IMR-90 (cell line): Measurements from ENCODE around the gene SHROOM1. TPM values are rescaled to one million over a fixed set of nuclear protein-coding genes. Genes with fewer than 3 reads are reported as not detected.

Experiments
- ATAC-seq: fragments of 200-7000 bp; cut with Tn5 transposase; 2 replicates; pipeline ENCODE4 v1.9.1; 2020; ENCODE audit warnings: low read depth, mild to moderate bottlenecking, moderate library complexity
- BruUV-seq: library from RNA; stranded (reverse); fragments of 400-500 nt; replicated peaks from 2 replicates; lab custom pipeline; 2021; lab: Mats Ljungman, UMichigan
- CTCF ChIA-PET: fragments of 300-600 bp; formaldehyde crosslinking; extraction: SDS; loops from one replicate; lab custom pipeline; 2021; ENCODE audit warnings: antibody characterized with exemption; lab: Yijun Ruan, JAX
- POLR2A ChIA-PET: fragments of 300-600 bp; sonication (Branson Sonifier 250); formaldehyde crosslinking; loops from one replicate; lab custom pipeline; 2022; ENCODE audit warnings: antibody characterized with exemption; ENCODE audit not compliant: unreplicated experiment; lab: Charles Lee
- DNase-seq: peaks from one replicate; pipeline ENCODE4 v3.0.0; 2013
- H2AFZ ChIP-seq: replicated peaks from 2 replicates; pipeline ENCODE3; 2013; ENCODE audit warnings: low read length, mild to moderate bottlenecking; ENCODE audit not compliant: poor library complexity
- H2AK5ac ChIP-seq: 2 replicates; pipeline ENCODE4 v1.6.1; 2013; ENCODE audit warnings: low read depth, low read length, inconsistent platforms
- H2AK9ac ChIP-seq: replicated peaks from 2 replicates; pipeline ENCODE3; 2013; ENCODE audit warnings: mild to moderate bottlenecking, low read depth, low read length, moderate library complexity; ENCODE audit not compliant: poor library complexity
- H2BK120ac ChIP-seq: 2 replicates; pipeline ENCODE4 v1.6.1; 2013; ENCODE audit warnings: low read depth, low read length, inconsistent platforms
- H2BK15ac ChIP-seq: 3 replicates; pipeline ENCODE4 v1.6.1; 2013; ENCODE audit warnings: low read depth, low read length, inconsistent platforms
- H2BK20ac ChIP-seq: 2 replicates; pipeline ENCODE4 v1.6.1; 2013; ENCODE audit warnings: low read depth, mild to moderate bottlenecking, inconsistent platforms, low read length, moderate library complexity
- H2BK5ac ChIP-seq: 2 replicates; pipeline ENCODE4 v1.6.1; 2013; ENCODE audit warnings: mild to moderate bottlenecking, low read depth, low read length, inconsistent platforms; ENCODE audit not compliant: poor library complexity, severe bottlenecking
- H3K14ac ChIP-seq: replicated peaks from 2 replicates; pipeline ENCODE4 v1.6.1; 2013; ENCODE audit warnings: low read depth, low read length, inconsistent platforms
- H3K18ac ChIP-seq: 2 replicates; pipeline ENCODE4 v1.6.1; 2013; ENCODE audit warnings: low read depth, low read length, control low read depth
- H3K23ac ChIP-seq: 2 replicates; pipeline ENCODE4 v1.6.1; 2013; ENCODE audit warnings: low read depth, low read length, inconsistent platforms
- H3K27ac ChIP-seq: 2 replicates; pipeline ENCODE4 v1.5.1; 2013; ENCODE audit warnings: mild to moderate bottlenecking, control low read depth, low read length; ENCODE audit not compliant: insufficient read depth
- H3K27me3 ChIP-seq: 2 replicates; pipeline ENCODE4 v1.6.1; 2013; ENCODE audit warnings: low read length; ENCODE audit not compliant: control insufficient read depth, insufficient read depth
- H3K36me3 ChIP-seq: 2 replicates; pipeline ENCODE4 v1.6.1; 2013; ENCODE audit warnings: low read length, mixed read lengths; ENCODE audit not compliant: control insufficient read depth, insufficient read depth
- H3K4ac ChIP-seq: 2 replicates; pipeline ENCODE4 v1.6.1; 2013; ENCODE audit warnings: low read depth, low read length, inconsistent platforms
- H3K4me1 ChIP-seq: 2 replicates; pipeline ENCODE4 v1.6.1; 2013; ENCODE audit warnings: low read length, mixed read lengths; ENCODE audit not compliant: control insufficient read depth, insufficient read depth
- H3K4me2 ChIP-seq: 2 replicates; pipeline ENCODE4 v1.6.1; 2013; ENCODE audit warnings: low read depth, mild to moderate bottlenecking, control low read depth, low read length, moderate library complexity
- H3K4me3 ChIP-seq: 2 replicates; pipeline ENCODE4 v1.5.1; 2013; ENCODE audit warnings: low read depth, mild to moderate bottlenecking, control low read depth, low read length, moderate library complexity; ENCODE audit not compliant: insufficient read depth
- H3K56ac ChIP-seq: 2 replicates; pipeline ENCODE4 v1.6.1; 2013; ENCODE audit warnings: low read length, inconsistent platforms; ENCODE audit not compliant: insufficient read depth; ENCODE audit errors: extremely low read depth
- H3K79me1 ChIP-seq, 2 experiments: 2 replicates each; pipeline ENCODE4 v1.6.1; 2013; ENCODE audit warnings: low read length in 2 of 2, inconsistent platforms in 1 of 2, low read depth in 1 of 2
- H3K9ac ChIP-seq: 2 replicates; pipeline ENCODE4 v1.6.1; 2013; ENCODE audit warnings: low read depth, low read length, control low read depth
- H3K9me1 ChIP-seq: 2 replicates; pipeline ENCODE4 v1.6.1; 2013; ENCODE audit warnings: low read length, inconsistent platforms; ENCODE audit not compliant: insufficient read depth
- H3K9me3 ChIP-seq: 2 replicates; pipeline ENCODE4 v1.6.1; 2013; ENCODE audit warnings: low read length; ENCODE audit not compliant: control insufficient read depth, insufficient read depth
- H4K20me1 ChIP-seq: 2 replicates; pipeline ENCODE4 v1.6.1; 2013; ENCODE audit warnings: low read length, inconsistent platforms; ENCODE audit not compliant: insufficient read depth
- H4K5ac ChIP-seq: 2 replicates; pipeline ENCODE4 v1.6.1; 2013; ENCODE audit warnings: mild to moderate bottlenecking, low read depth, low read length, control low read depth
- H4K8ac ChIP-seq, 2 experiments: 2 replicates each; pipeline ENCODE4 v1.6.1; 2013; ENCODE audit warnings: low read depth in 2 of 2, low read length in 2 of 2, control low read depth in 1 of 2, inconsistent platforms in 1 of 2
- H4K91ac ChIP-seq: 2 replicates; pipeline ENCODE4 v1.6.1; 2013; ENCODE audit warnings: low read depth, low read length, inconsistent platforms; ENCODE audit not compliant: insufficient read depth
- BHLHE40 ChIP-seq: fragments of 150-350 bp; IDR thresholded peaks from 2 replicates; pipeline ENCODE4 v1.6.1; 2016; ENCODE audit warnings: mild to moderate bottlenecking, low read depth, low read length
- CEBPB ChIP-seq: IDR thresholded peaks from 2 replicates; pipeline ENCODE4 v1.6.1; 2012; ENCODE audit warnings: low read depth, low read length, improper control_type of control experiment
- CHD1 ChIP-seq: IDR thresholded peaks from 2 replicates; pipeline ENCODE4 v1.6.1; 2012; ENCODE audit warnings: low read depth, low read length, improper control_type of control experiment
- CTCF ChIP-seq: conservative IDR thresholded peaks from 2 replicates; pipeline ENCODE4 v1.5.1; 2012; ENCODE audit warnings: mild to moderate bottlenecking, low read depth, low read length, improper control_type of control experiment
- ELK1 ChIP-seq: fragments of 150-350 bp; IDR thresholded peaks from 2 replicates; pipeline ENCODE4 v1.6.1; 2016; ENCODE audit warnings: low read depth, mild to moderate bottlenecking, low read length, moderate library complexity, borderline replicate concordance
- FOS ChIP-seq: fragments of 150-350 bp; IDR thresholded peaks from 2 replicates; pipeline ENCODE4 v1.6.1; 2016; ENCODE audit warnings: low read depth, low read length
- MAFK ChIP-seq: IDR thresholded peaks from 2 replicates; pipeline ENCODE4 v1.6.1; 2012; ENCODE audit warnings: low read depth, low read length, improper control_type of control experiment
- MAZ ChIP-seq: IDR thresholded peaks from 2 replicates; pipeline ENCODE4 v1.6.1; 2012; ENCODE audit warnings: low read depth, mild to moderate bottlenecking, low read length, improper control_type of control experiment, moderate library complexity, borderline replicate concordance
- MXI1 ChIP-seq: IDR thresholded peaks from 2 replicates; pipeline ENCODE4 v1.6.1; 2012; ENCODE audit warnings: low read depth, mild to moderate bottlenecking, low read length, moderate library complexity, borderline replicate concordance
- NFE2L2 ChIP-seq: fragments of 150-350 bp; IDR thresholded peaks from 2 replicates; pipeline ENCODE4 v1.6.1; 2016; ENCODE audit warnings: low read depth, mild to moderate bottlenecking, low read length
- POLR2A ChIP-seq: IDR thresholded peaks from 2 replicates; pipeline ENCODE4 v1.6.1; 2012; ENCODE audit warnings: mild to moderate bottlenecking, low read depth, low read length
- RAD21 ChIP-seq: IDR thresholded peaks from 2 replicates; pipeline ENCODE4 v1.6.1; 2012; ENCODE audit warnings: low read length, improper control_type of control experiment
- RCOR1 ChIP-seq: IDR thresholded peaks from 2 replicates; pipeline ENCODE4 v1.6.1; 2012; ENCODE audit warnings: mild to moderate bottlenecking, low read length, improper control_type of control experiment; ENCODE audit not compliant: insufficient replicate concordance
- RFX5 ChIP-seq: IDR thresholded peaks from 2 replicates; pipeline ENCODE4 v1.8.0; 2012; ENCODE audit warnings: low read depth, mild to moderate bottlenecking, low read length, moderate library complexity
- SMC3 ChIP-seq: fragments of 150-350 bp; IDR thresholded peaks from 2 replicates; pipeline ENCODE4 v1.6.1; 2016; ENCODE audit warnings: low read depth, mild to moderate bottlenecking, antibody characterized with exemption, low read length, moderate library complexity
- USF2 ChIP-seq: fragments of 150-350 bp; IDR thresholded peaks from 2 replicates; pipeline ENCODE4 v1.6.1; 2017; ENCODE audit warnings: mild to moderate bottlenecking, antibody characterized with exemption, low read length, low read depth
- WGBS, 2 experiments: methylation state at CpG; one replicate each; pipeline versions ENCODE4 v1.1.5 to v1.1.7; 2013; ENCODE audit warnings: missing lambda C conversion rate in 2 of 2; ENCODE audit not compliant: insufficient read length in 1 of 2; ENCODE audit errors: extremely low coverage in 2 of 2; 5-methylcytosine and 5-hydroxymethylcytosine counted together
- dilution Hi-C: fragments of 300-500 bp; cut with HindIII; formaldehyde crosslinking; loops from one replicate; pipeline ENCODE4 v1.14.3; 2018; ENCODE audit warnings: low sequenced_read_pairs; ENCODE audit not compliant: unreplicated experiment
- in situ Hi-C: fragments of 300-500 bp; cut with MboI; formaldehyde crosslinking; loops from 3 replicates; pipeline ENCODE4 v1.14.3; 2019; ENCODE audit warnings: low sequenced_read_pairs, inconsistent platforms, mixed read lengths
- intact Hi-C: fragments of 100-400 bp; cut with micrococcal nuclease; formaldehyde crosslinking; loops from 2 replicates; pipeline ENCODE4 v1.10.0; 2022
- polyA plus RNA-seq, 3 experiments: library from polyadenylated mRNA; depleted of rRNA; stranded (reverse); fragments of >200 nt; gene quantifications; 2 replicates each; pipeline ENCODE4 v1.2.3, GENCODE V29; 2012; ENCODE audit warnings: low replicate concordance in 1 of 3
- total RNA-seq: library from RNA; depleted of rRNA; stranded (reverse); fragments of >200 nt; gene quantifications from 2 replicates; pipeline ENCODE4 v1.2.3, GENCODE V29; 2012

SHROOM1 gene
- total and polyA plus RNA-seq, 2 of the 4 experiments (the other 2 are of a cell fraction): 1.4 to 6.3 TPM

GRCh38 chr5:132773114-132773513 is 57.3 kb downstream of the SHROOM1 start:
- ChIA-PET POLR2A (no interaction called here), CTCF (interaction anchor here (0.6 kb wide), 1 partner anchor 47 kb away, joined by 3 read pairs; no protein-coding TSS in a partner anchor)
- WGBS, 2 experiments: 93% methylated on average over 2 of the region's 5 CpGs; no CpG with 5 or more reads in 1 of the 2 experiments
- DNase-seq: no peak
- Histone ChIP-seq H3K4me2 (no peak overlapping the region), H2AK9ac (no peak overlapping the region), H2BK20ac (no peak overlapping the region), H4K20me1 (peaks cover 56% of the 10 kb centered on the region), H2AFZ (no peak overlapping the region), H3K27ac (no peak overlapping the region), H3K9ac (no peak overlapping the region), H3K9me1 (peaks cover 55% of the 10 kb centered on the region), H3K36me3 (no peaks in the 10 kb centered on the region), H3K79me1 (peaks cover 41 to 87% of the 10 kb centered on the region in 2 experiments), H3K4me3 (no peak overlapping the region), H3K56ac (no peak overlapping the region), H2BK5ac (no peak overlapping the region), H3K9me3 (no peaks in the 10 kb centered on the region), H2BK120ac (no peak overlapping the region), H3K4me1 (peaks cover 25% of the 10 kb centered on the region), H3K4ac (no peak overlapping the region), H3K14ac (no peak overlapping the region), H3K23ac (no peak overlapping the region), H2BK15ac (no peak overlapping the region), H2AK5ac (no peak overlapping the region), H4K8ac (no peak overlapping the region), H4K91ac (no peak overlapping the region), H3K27me3 (no peaks in the 10 kb centered on the region), H4K5ac (no peak overlapping the region), H3K18ac (no peak overlapping the region)
- in situ Hi-C loops: no loop called here
- TF ChIP-seq RAD21 (no peak), CTCF (no peak), RFX5 (no peak), BHLHE40 (no peak), MAZ (no peak), FOS (no peak), NFE2L2 (no peak), USF2 (no peak), RCOR1 (no peak), MXI1 (no peak), MAFK (no peak), ELK1 (no peak), CHD1 (no peak), CEBPB (no peak), POLR2A (no peak), SMC3 (no peak)
- dilution Hi-C loops: no loop called here
- no peak for ATAC-seq
- intact Hi-C loops: no loop called here
- BruUV-seq: no TSS peak
